Measurements from ENCODE around the gene NR0B1. TPM values are rescaled to one million over a fixed set of nuclear protein-coding genes. Genes with fewer than 3 reads are reported as not detected.

Gene NR0B1
- total and polyA plus RNA-seq, 2 donors (not counting 1 experiment from before 2014, with no cell fraction given): not detected

GRCh38 chrX:30327762-30328161 lies 18.6 kb upstream of the NR0B1 start:
- ATAC-seq (ENCODE audit: low read depth) (no peak), DNase-seq (no peak)
- Mint-ChIP-seq H3K27me3 (peaks cover 5% of the 10 kb centered on the region), H3K27ac (no peak overlapping the region), H3K4me1 (no peaks in the 10 kb centered on the region), H3K9me3 (ENCODE audit: insufficient read depth) (no peaks in the 10 kb centered on the region), H3K4me3 (no peak overlapping the region)
- H3K4me1 ChIP-seq (ENCODE audit: control insufficient read depth in 2 of 2, insufficient read depth in 2 of 2, low read length in 2 of 2): no peaks in the 10 kb centered on the region
- POLR2A ChIA-PET: no interaction called here
- H3K4me2 ChIP-seq (replicated peaks; ENCODE audit: low read depth, low read length, poor library complexity, severe bottlenecking): no peak overlapping the region
- WGBS (ENCODE audit: insufficient coverage): no CpG with 5 or more reads among the region's 4 CpGs
- TF ChIP-seq EZH2 (IDR thresholded peaks at IDR 0.05; ENCODE audit: borderline replicate concordance, insufficient read depth, low read depth, low read length, poor library complexity, severe bottlenecking) (no peak), CTCF (IDR thresholded peaks at IDR 0.05) (no peak)
- no peak overlapping the region for H3K9ac ChIP-seq (ENCODE audit: low read length)
- intact Hi-C loops (cut with micrococcal nuclease): no loop called here
- no peak overlapping the region for H3K4me3 ChIP-seq (ENCODE audit: control extremely low read depth in 1 of 5, extremely low read depth in 1 of 5, insufficient read depth in 1 of 5, low read depth in 2 of 5, low read length in 4 of 5)
- CTCF ChIA-PET: no interaction called here
- no peak overlapping the region for H3K27ac ChIP-seq (ENCODE audit: low read length in 2 of 2)
- H3K79me2 ChIP-seq (ENCODE audit: control insufficient read depth, insufficient read depth, low read length): no peaks in the 10 kb centered on the region
- peaks cover 0 to 4% (median 0%) of the 10 kb centered on the region in 4 experiments for H3K27me3 ChIP-seq (replicated peaks in 1 of 4; ENCODE audit: control extremely low read depth in 1 of 4, control insufficient read depth in 3 of 4, insufficient read depth in 4 of 4, low read length in 3 of 4)
- H4K20me1 ChIP-seq (ENCODE audit: control insufficient read depth, insufficient read depth, low read length, poor library complexity, severe bottlenecking): no peaks in the 10 kb centered on the region
- H2AFZ ChIP-seq (ENCODE audit: insufficient read depth, low read depth, low read length, poor library complexity, severe bottlenecking): no peak overlapping the region
- no peaks in the 10 kb centered on the region for H3K9me3 ChIP-seq (ENCODE audit: control extremely low read depth in 1 of 3, control insufficient read depth in 2 of 3, insufficient read depth in 1 of 3, low read length in 2 of 3)
- no peaks in the 10 kb centered on the region for H3K36me3 ChIP-seq (replicated peaks in 1 of 2; ENCODE audit: control extremely low read depth in 1 of 2, control insufficient read depth in 1 of 2, extremely low read depth in 1 of 2, insufficient read depth in 2 of 2, low read length in 1 of 2)

- Histone ChIP-seq H3K9me3 (ENCODE audit: control extremely low read depth in 1 of 3, control insufficient read depth in 2 of 3, insufficient read depth in 1 of 3, low read length in 2 of 3) (no peaks in the 10 kb centered on the region), H3K27me3 (replicated peaks in 1 of 4; ENCODE audit: control extremely low read depth in 1 of 4, control insufficient read depth in 3 of 4, insufficient read depth in 4 of 4, low read length in 3 of 4) (no peaks in the 10 kb centered on the region), H4K20me1 (ENCODE audit: control insufficient read depth, insufficient read depth, low read length, poor library complexity, severe bottlenecking) (no peaks in the 10 kb centered on the region), H3K9ac (ENCODE audit: low read length) (no peak overlapping the region), H3K79me2 (ENCODE audit: control insufficient read depth, insufficient read depth, low read length) (no peaks in the 10 kb centered on the region), H3K27ac (ENCODE audit: low read length in 2 of 2) (no peak overlapping the region), H3K4me1 (ENCODE audit: control insufficient read depth in 2 of 2, insufficient read depth in 2 of 2, low read length in 2 of 2) (no peaks in the 10 kb centered on the region), H2AFZ (ENCODE audit: insufficient read depth, low read depth, low read length, poor library complexity, severe bottlenecking) (no peak overlapping the region), H3K36me3 (replicated peaks in 1 of 2; ENCODE audit: control extremely low read depth in 1 of 2, control insufficient read depth in 1 of 2, extremely low read depth in 1 of 2, insufficient read depth in 2 of 2, low read length in 1 of 2) (no peaks in the 10 kb centered on the region), H3K4me3 (ENCODE audit: control extremely low read depth in 1 of 5, extremely low read depth in 1 of 5, insufficient read depth in 1 of 5, low read depth in 2 of 5, low read length in 4 of 5) (no peak overlapping the region), H3K4me2 (replicated peaks; ENCODE audit: low read depth, low read length, poor library complexity, severe bottlenecking) (no peak overlapping the region)
- Mint-ChIP-seq H3K27ac (no peak overlapping the region), H3K4me3 (no peak overlapping the region), H3K9me3 (ENCODE audit: insufficient read depth) (no peaks in the 10 kb centered on the region), H3K4me1 (no peaks in the 10 kb centered on the region), H3K27me3 (peaks cover 4% of the 10 kb centered on the region)
- DNase-seq (no peak), ATAC-seq (ENCODE audit: low read depth) (no peak)
- TF ChIP-seq CTCF (IDR thresholded peaks at IDR 0.05): no peak
- TF ChIP-seq EZH2 (IDR thresholded peaks at IDR 0.05; ENCODE audit: borderline replicate concordance, insufficient read depth, low read depth, low read length, poor library complexity, severe bottlenecking): no peak
- whole genome bisulfite sequencing (ENCODE audit: insufficient coverage): 100% methylated on average over 1 of the region's 1 CpG
- intact Hi-C loops (cut with micrococcal nuclease): no loop called here
- POLR2A ChIA-PET: no interaction called here
- CTCF ChIA-PET: no interaction called here
These were observed 8.1 kb upstream of the NR0B1 start for GRCh38 chrX:30317308-30317707.

Data from B cell (primary cell).